Neural cell (in vitro differentiated cells): ENCODE results near the gene ZMYND11.

Experiments
- CTCF ChIP-seq: fragments of 450-650 bp; IDR thresholded peaks from 2 replicates; pipeline ENCODE4 v1.5.1; 2014; ENCODE audit warnings: antibody characterized with exemption, mild to moderate bottlenecking, moderate library complexity; ENCODE audit not compliant: poor library complexity, severe bottlenecking
- EP300 ChIP-seq: fragments of 450-650 bp; conservative IDR thresholded peaks from 2 replicates; pipeline ENCODE4 v1.6.1; 2014; ENCODE audit warnings: antibody characterized with exemption, mild to moderate bottlenecking, moderate library complexity; ENCODE audit not compliant: poor library complexity, severe bottlenecking
- EZH2 ChIP-seq: fragments of 200-600, 300-800 bp; shearing (Covaris generic), sonication (generic); IDR thresholded peaks from 2 replicates; pipeline ENCODE4 v1.6.1; 2014; ENCODE audit warnings: antibody characterized with exemption, low read length, borderline replicate concordance, mild to moderate bottlenecking; ENCODE audit not compliant: insufficient read depth, poor library complexity, severe bottlenecking
- MXI1 ChIP-seq: fragments of 450-650 bp; conservative IDR thresholded peaks from 2 replicates; pipeline ENCODE4 v1.6.1; 2014; ENCODE audit warnings: antibody characterized with exemption, mild to moderate bottlenecking; ENCODE audit not compliant: poor library complexity, severe bottlenecking
- POLR2AphosphoS5 ChIP-seq: IDR thresholded peaks from 2 replicates; pipeline ENCODE4 v1.6.1; 2012
- RAD21 ChIP-seq: fragments of 450-650 bp; conservative IDR thresholded peaks from 2 replicates; pipeline ENCODE4 v1.6.1; 2014; ENCODE audit warnings: antibody characterized with exemption, mild to moderate bottlenecking, moderate library complexity
- REST ChIP-seq: IDR thresholded peaks from 2 replicates; pipeline ENCODE4 v1.6.1; 2012; ENCODE audit warnings: borderline replicate concordance
- SMC3 ChIP-seq: fragments of 450-650 bp; conservative IDR thresholded peaks from 2 replicates; pipeline ENCODE4 v1.6.1; 2014; ENCODE audit warnings: antibody characterized with exemption, mild to moderate bottlenecking, moderate library complexity; ENCODE audit not compliant: poor library complexity
- TAF1 ChIP-seq: IDR thresholded peaks from 2 replicates; pipeline ENCODE4 v1.6.1; 2012; ENCODE audit warnings: low read depth

GRCh38 chr10:92153-92552, 43.1 kb upstream of the ZMYND11 start:
- TF ChIP-seq CTCF, result no peak
- TF ChIP-seq POLR2AphosphoS5, result no peak
- no peak for TF ChIP-seq EZH2
- no peak for TF ChIP-seq REST
- no peak for TF ChIP-seq EP300
- no peak for TF ChIP-seq MXI1
- no peak for TF ChIP-seq RAD21
- no peak for TF ChIP-seq TAF1
- TF ChIP-seq SMC3, result no peak
